Measurements from ENCODE around the gene RGS7. TPM values are rescaled to one million over a fixed set of nuclear protein-coding genes. Genes with fewer than 3 reads are reported as not detected.

The RGS7 gene
- total RNA-seq, 1 experiment from 2014 or later: 1.5 TPM

DNA sequence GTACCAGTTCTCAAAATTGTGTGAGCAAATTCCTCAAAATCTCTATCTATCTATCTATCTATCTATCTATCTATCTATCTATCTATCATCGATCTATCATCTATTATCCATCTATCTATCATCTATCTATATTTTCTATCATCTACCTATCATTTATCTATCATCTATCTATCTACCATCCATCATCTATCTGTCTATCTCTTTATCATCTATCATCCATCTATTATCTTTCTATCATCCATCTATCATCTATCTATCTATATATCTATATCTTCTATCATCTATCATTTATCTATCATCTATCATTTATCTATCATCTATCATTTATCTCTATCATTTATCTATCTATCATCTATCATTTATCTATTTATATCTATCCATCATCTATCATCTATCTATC, 380.3 kb downstream of the RGS7 start:
- no peak overlapping the region for H3K14ac ChIP-seq (ENCODE audit: insufficient read depth, low read length)
- no peak overlapping the region for H2AK5ac ChIP-seq (ENCODE audit: insufficient read length, low read length)
- H2AFZ ChIP-seq (ENCODE audit: low read length): no peak overlapping the region
- H2BK5ac ChIP-seq (ENCODE audit: insufficient read length, low read length): no peak overlapping the region
- H3K27ac ChIP-seq (ENCODE audit: insufficient read length, low read depth, low read length): no peak overlapping the region
- H2BK12ac ChIP-seq (ENCODE audit: insufficient read length, low read depth, low read length): no peak overlapping the region
- H3K4ac ChIP-seq (ENCODE audit: low read depth, low read length): no peak overlapping the region
- no peak overlapping the region for H4K91ac ChIP-seq (ENCODE audit: insufficient read length, low read depth, low read length)
- Mint-ChIP-seq H3K9me3 (no peaks in the 10 kb centered on the region; a peak in 1 of 5 replicates), H3K4me3 (no peak overlapping the region), H3K27ac (no peak overlapping the region), H3K4me1 (no peaks in the 10 kb centered on the region), H3K27me3 (ENCODE audit: low read depth) (no peaks in the 10 kb centered on the region), H3K36me3 (ENCODE audit: insufficient read depth in 1 of 3, low read depth in 3 of 3) (no peaks in the 10 kb centered on the region; a peak in 1 of 7 replicates)
- H4K5ac ChIP-seq (ENCODE audit: insufficient read length, low read depth, low read length): no peak overlapping the region
- H3K79me1 ChIP-seq (ENCODE audit: insufficient read depth, low read depth, low read length, poor library complexity, severe bottlenecking): no peaks in the 10 kb centered on the region
- no peak overlapping the region for H2BK120ac ChIP-seq (ENCODE audit: low read depth, low read length, poor library complexity, severe bottlenecking)
- no peaks in the 10 kb centered on the region for H3K4me1 ChIP-seq (ENCODE audit: insufficient read depth, low read length)
- no peak overlapping the region for H3K56ac ChIP-seq (ENCODE audit: insufficient read length, low read depth, low read length)
- no peaks in the 10 kb centered on the region for H3K79me2 ChIP-seq (ENCODE audit: insufficient read depth, low read length)
- H3K4me2 ChIP-seq (ENCODE audit: insufficient read depth, insufficient read length, low read length): no peak overlapping the region
- H3K23ac ChIP-seq (ENCODE audit: insufficient read length, low read depth, low read length): no peak overlapping the region
- H3K9ac ChIP-seq (ENCODE audit: extremely low read depth, insufficient read length, low read length): no peak overlapping the region
- no peak overlapping the region for H4K8ac ChIP-seq (replicated peaks; ENCODE audit: insufficient read length, low read depth, low read length)
- H3K23me2 ChIP-seq (ENCODE audit: insufficient read length, low read depth, low read length, poor library complexity, severe bottlenecking): no peaks in the 10 kb centered on the region
- no peak overlapping the region for H3K18ac ChIP-seq (ENCODE audit: insufficient read length, low read depth, low read length)
- H2BK15ac ChIP-seq (ENCODE audit: low read depth, low read length): no peak overlapping the region
- H3K27me3 ChIP-seq (ENCODE audit: insufficient read depth, low read length): no peaks in the 10 kb centered on the region
- DNase-seq: no peak
- no peak overlapping the region for H3T11ph ChIP-seq (ENCODE audit: low read length)
- no peak overlapping the region for H2BK20ac ChIP-seq (ENCODE audit: low read depth, low read length, poor library complexity, severe bottlenecking)
- TF ChIP-seq, protein P1, sequence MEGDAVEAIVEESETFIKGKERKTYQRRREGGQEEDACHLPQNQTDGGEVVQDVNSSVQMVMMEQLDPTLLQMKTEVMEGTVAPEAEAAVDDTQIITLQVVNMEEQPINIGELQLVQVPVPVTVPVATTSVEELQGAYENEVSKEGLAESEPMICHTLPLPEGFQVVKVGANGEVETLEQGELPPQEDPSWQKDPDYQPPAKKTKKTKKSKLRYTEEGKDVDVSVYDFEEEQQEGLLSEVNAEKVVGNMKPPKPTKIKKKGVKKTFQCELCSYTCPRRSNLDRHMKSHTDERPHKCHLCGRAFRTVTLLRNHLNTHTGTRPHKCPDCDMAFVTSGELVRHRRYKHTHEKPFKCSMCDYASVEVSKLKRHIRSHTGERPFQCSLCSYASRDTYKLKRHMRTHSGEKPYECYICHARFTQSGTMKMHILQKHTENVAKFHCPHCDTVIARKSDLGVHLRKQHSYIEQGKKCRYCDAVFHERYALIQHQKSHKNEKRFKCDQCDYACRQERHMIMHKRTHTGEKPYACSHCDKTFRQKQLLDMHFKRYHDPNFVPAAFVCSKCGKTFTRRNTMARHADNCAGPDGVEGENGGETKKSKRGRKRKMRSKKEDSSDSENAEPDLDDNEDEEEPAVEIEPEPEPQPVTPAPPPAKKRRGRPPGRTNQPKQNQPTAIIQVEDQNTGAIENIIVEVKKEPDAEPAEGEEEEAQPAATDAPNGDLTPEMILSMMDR (conservative IDR thresholded peaks at IDR 0.05): no peak
- H4K20me1 ChIP-seq (ENCODE audit: control insufficient read depth, insufficient read depth, insufficient read length): no peaks in the 10 kb centered on the region
- WGBS (ENCODE audit: extremely low coverage, insufficient read length, low lambda C conversion rate): 94% methylated on average over 1 of the region's 1 CpG
- no peaks in the 10 kb centered on the region for H3K9me3 ChIP-seq (ENCODE audit: control insufficient read depth, low read depth, low read length)
